ENCODE results near the gene SAFB.
A peak's percentile ranks its signal among the peaks of the same experiment; 100 is the strongest.

Gene SAFB

DNA sequence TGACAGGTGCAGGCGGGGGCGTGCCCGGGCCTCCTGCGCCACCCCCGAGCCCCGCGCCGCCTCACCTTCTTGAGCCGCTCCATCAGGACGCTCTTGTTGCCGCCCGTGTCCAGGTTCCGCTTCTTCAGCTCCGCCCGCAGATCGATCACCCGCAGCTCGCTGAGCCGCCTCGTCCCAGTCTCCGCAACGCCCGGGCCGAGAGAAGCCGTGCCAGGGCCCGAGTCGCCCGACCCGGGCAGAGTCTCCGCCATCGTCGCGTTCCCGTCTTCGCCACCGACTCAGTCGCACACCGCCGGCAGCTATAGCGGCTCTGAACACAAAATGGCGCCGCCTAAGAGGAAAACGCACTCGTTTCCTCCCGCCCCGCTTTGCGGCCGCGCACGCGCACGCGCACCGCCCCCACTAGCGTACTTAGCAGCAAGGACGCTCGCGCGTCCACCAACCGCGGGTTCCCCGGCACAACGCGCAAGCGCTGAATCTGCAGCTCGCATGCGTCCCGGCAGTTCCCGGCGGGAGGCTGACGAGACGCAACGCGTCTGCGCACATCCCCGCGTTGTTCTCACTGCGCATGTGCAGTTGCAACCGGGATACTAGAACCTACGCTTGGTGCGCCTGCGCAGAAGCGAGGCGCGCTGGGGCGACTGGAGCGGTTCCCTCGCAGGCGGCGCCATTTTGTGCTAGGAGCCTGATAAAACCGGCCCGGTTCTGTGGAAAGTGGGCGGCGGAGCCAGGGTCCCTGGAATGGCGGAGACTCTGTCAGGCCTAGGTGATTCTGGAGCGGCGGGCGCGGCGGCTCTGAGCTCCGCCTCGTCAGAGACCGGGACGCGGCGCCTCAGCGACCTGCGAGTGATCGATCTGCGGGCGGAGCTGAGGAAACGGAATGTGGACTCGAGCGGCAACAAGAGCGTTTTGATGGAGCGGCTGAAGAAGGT, at the start of gene SAFB, which contains the start of gene SAFB2:
Gene SAFB (plus strand): TSS at position 619 of the 932 bp plus-strand sequence. CDS start 123 bp downstream, at position 742.
Gene SAFB2 (minus strand): TSS at position 312 of the 932 bp plus-strand sequence. CDS start 61 bp downstream, at position 251.
- DNase-seq (ENCODE audit: low spot score), result peak; percentile 99
- TF ChIP-seq, protein P1, sequence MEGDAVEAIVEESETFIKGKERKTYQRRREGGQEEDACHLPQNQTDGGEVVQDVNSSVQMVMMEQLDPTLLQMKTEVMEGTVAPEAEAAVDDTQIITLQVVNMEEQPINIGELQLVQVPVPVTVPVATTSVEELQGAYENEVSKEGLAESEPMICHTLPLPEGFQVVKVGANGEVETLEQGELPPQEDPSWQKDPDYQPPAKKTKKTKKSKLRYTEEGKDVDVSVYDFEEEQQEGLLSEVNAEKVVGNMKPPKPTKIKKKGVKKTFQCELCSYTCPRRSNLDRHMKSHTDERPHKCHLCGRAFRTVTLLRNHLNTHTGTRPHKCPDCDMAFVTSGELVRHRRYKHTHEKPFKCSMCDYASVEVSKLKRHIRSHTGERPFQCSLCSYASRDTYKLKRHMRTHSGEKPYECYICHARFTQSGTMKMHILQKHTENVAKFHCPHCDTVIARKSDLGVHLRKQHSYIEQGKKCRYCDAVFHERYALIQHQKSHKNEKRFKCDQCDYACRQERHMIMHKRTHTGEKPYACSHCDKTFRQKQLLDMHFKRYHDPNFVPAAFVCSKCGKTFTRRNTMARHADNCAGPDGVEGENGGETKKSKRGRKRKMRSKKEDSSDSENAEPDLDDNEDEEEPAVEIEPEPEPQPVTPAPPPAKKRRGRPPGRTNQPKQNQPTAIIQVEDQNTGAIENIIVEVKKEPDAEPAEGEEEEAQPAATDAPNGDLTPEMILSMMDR (IDR thresholded peaks at IDR 0.05; ENCODE audit: extremely low read depth, missing control alignments), result no peak

DNA sequence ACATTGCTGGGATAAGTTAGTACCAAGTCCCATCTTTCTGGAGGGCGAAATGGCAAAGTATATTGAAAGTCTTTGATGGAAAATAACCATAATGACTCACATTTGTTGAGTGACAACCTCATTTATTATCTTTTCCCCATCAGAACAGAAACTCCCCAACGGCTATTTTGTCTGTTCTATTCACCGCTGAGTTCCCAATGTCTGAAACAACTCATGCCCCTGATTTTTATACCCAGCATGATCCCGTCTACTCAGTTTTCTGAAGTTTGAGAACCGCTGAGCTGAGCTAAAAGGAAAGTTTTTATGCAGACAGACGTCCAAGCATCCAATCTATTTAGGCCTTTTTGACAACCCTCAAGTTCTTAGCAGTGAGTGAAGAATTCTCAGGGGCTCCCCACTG, 47.3 kb upstream of the SAFB start:
- no peak for DNase-seq (ENCODE audit: low spot score)
- TF ChIP-seq, protein P1 (IDR thresholded peaks at IDR 0.05; ENCODE audit: extremely low read depth, missing control alignments), result no peak

DNA sequence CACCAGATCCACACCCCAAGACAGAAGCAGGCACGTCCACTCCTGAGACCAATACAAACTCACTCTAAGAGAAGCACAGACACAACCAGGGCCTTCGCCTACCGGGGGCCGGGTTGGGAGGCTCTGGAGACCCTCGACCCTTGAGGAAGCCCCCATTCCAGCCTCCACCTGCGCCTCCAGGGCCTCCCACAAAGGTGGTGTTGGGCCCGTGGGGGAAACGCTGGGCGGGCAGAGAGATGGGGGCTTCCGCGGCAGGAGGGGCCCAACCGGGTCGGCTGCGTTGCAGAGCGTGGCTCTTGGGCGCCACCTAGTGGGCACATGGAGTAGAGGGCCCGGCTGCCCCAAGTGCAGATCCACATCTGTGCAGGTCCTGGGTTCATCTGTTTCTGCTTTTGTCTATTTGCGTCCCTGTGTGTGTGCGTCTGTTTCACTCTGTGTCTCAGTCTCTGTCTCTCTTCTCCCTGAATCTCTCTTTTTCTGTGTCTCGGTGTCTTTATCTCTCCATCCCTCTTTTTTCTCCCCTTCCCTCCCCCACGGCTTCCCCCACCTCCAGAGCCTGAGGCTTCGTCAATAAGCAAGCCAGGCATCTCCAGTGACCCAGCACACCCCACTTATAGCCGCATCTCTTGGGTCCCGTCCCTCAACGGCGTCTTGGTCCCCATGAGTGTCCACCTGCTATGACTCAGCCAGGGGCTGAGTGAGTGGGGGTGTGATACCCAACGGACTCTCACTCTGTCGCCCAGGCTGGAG, 44.6 kb upstream of the SAFB start:
- TF ChIP-seq, protein P1 (IDR thresholded peaks at IDR 0.05; ENCODE audit: extremely low read depth, missing control alignments), result peak; percentile 97
- peak; percentile 90 for DNase-seq (ENCODE audit: low spot score)

DNA sequence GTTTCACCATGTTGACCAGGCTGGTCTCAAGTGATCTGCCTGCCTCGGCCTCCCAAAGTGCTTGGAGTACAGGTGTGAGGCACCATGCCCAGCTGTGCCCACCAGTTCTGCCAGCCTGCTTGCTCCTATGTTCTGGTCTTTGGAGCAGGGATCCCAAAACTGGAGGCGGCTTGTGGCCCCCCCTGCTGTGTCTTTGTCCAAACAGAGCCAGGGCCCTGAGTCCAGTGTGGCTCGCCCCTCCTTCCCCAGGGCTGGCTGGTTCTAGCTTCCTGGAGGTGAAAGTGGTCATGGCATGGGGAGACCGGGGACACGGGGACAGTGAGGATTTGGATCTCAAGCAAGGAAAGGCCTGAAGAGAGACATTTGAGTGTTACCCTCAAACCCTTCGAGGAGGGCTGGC, 43.6 kb upstream of the SAFB start:
- TF ChIP-seq, protein P1 (IDR thresholded peaks at IDR 0.05; ENCODE audit: extremely low read depth, missing control alignments), result no peak
- no peak for DNase-seq (ENCODE audit: low spot score)

DNA sequence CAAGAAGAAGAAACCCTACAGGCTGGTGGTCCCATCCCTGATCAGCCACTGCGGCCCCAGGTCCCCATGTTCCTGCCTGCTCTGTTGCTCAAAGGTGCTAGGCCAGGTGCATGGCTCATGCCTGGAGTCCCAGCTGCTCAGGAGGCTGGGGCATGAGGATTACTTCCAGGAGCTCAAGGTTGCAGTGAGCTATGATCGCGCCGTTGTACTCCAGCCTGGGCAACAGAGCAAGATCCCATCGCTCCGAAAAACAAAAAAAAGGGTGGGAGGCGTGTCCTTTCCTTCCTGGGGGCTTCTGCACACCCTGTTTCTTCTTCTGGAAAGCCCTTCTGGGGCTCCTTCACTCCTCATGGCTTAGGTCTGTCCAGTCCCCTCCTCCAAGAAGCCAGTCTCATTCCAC, 43.2 kb upstream of the SAFB start:
- TF ChIP-seq, protein P1 (IDR thresholded peaks at IDR 0.05; ENCODE audit: extremely low read depth, missing control alignments), result no peak

DNA sequence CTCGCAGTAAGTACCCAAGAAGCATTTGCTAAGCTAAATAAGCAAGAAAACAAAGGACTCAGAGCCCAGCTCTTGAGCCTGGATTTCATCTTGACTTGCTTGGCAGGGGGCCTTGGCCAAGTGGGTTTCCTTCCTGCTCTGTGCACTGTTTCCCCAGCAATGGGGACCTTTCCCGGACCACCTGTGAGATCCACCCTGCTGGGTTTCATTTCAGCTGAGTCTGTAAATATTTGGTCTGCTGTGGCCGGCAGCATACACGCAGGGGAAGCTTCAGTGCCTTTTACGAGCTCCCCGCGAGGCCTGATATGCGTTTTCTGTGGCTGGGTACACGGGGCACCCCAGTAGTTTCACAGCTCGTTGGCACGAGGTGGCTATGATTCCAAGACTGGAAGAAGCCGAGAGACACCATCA, 42.7 kb upstream of the SAFB start:
- TF ChIP-seq, protein P1 (IDR thresholded peaks at IDR 0.05; ENCODE audit: extremely low read depth, missing control alignments), result no peak
- no peak for DNase-seq (ENCODE audit: low spot score)

More for the DNA sequence above, 43.2 kb upstream of the SAFB start:
- DNase-seq (ENCODE audit: low spot score), result no peak
